Astrocyte (in vitro differentiated cells and primary cell): ENCODE data around the gene ABCC1.

Source experiments
- CTCF ChIP-seq: IDR thresholded peaks from 2 replicates; pipeline ENCODE4 v1.5.1; 2011; ENCODE audit warnings: low read depth, mild to moderate bottlenecking, inconsistent platforms, low read length, moderate library complexity; ENCODE audit not compliant: insufficient read depth
- EZH2 ChIP-seq: IDR thresholded peaks from 2 replicates; pipeline ENCODE4 v1.6.1; 2012; ENCODE audit warnings: mild to moderate bottlenecking, low read length, inconsistent platforms; ENCODE audit not compliant: insufficient read depth

- TF ChIP-seq CTCF (no peak), EZH2 (no peak)
Observed at GRCh38 chr16:16045879-16046278, 96.5 kb downstream of the ABCC1 start.
